Dermis lymphatic vessel endothelial cell (primary cell): ENCODE data around the gene MUCL1. TPM values are rescaled to one million over a fixed set of nuclear protein-coding genes. Genes with fewer than 3 reads are reported as not detected.

ENCODE experiments used
- total RNA-seq: library from RNA; depleted of rRNA; stranded (reverse); fragments of >200 nt; gene quantifications from 2 replicates; pipeline ENCODE4 v1.2.1, GENCODE V29; 2014

The MUCL1 gene
- not detected in 2 replicates for total RNA-seq

GRCh38 chr12:54853933-54854538 lies at the start of gene MUCL1:
MUCL1 (plus strand) TSS chr12:54854516; CDS start chr12:54854583, 67 bp downstream.

Other genes with a start within 250 kb of the MUCL1 start
- gene LACRT, start 219.6 kb upstream of the MUCL1 start, total RNA-seq = not detected in 2 replicates
- gene DCD, start 206.2 kb upstream of the MUCL1 start, total RNA-seq = not detected in 2 replicates
- gene TESPA1, start 130.2 kb downstream of the MUCL1 start, total RNA-seq = not detected in 2 replicates
- not detected in 2 replicates for gene NEUROD4, start 165.5 kb downstream of the MUCL1 start, total RNA-seq